Retinal pigment epithelial cell (primary cell): ENCODE results near the gene PSME3IP1.

ENCODE experiments used
- DNase-seq: peaks from one replicate; pipeline ENCODE4 v3.0.0-alpha.2; 2010; ENCODE audit warnings: low read depth
- H3K4me3 ChIP-seq: 2 replicates; pipeline ENCODE4 v1.5.1; 2011; ENCODE audit warnings: mild to moderate bottlenecking, low read length, control low read depth, moderate library complexity
- TF ChIP-seq, protein P1 (sequence below): conservative IDR thresholded peaks from 2 replicates; pipeline ENCODE4 v1.5.1; 2011; ENCODE audit warnings: low read depth, low read length, control low read depth, inconsistent platforms

PSME3IP1 gene

DNA sequence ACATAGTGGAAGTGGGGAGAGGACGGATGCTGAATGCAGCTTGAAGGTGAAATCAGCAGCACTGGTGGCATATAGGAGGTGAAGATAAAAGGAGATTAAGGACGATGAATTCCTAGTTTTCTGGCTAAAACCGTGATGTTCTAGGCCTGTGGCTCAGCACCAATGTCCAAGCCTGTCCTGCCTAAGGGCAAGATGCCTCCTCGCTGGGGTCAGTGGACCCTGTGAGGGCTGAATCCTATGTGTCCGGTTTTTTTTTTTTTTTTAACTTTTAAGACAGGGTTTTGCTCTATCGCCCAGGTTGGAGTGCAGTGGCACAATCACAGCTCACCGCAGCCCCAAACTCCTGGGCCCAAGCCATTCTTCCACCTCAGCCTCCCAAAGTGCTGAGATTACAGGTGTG, 80.7 kb downstream of the PSME3IP1 start:
- DNase-seq, result no peak
- H3K4me3 ChIP-seq, result no peak overlapping the region
- TF ChIP-seq, protein P1, sequence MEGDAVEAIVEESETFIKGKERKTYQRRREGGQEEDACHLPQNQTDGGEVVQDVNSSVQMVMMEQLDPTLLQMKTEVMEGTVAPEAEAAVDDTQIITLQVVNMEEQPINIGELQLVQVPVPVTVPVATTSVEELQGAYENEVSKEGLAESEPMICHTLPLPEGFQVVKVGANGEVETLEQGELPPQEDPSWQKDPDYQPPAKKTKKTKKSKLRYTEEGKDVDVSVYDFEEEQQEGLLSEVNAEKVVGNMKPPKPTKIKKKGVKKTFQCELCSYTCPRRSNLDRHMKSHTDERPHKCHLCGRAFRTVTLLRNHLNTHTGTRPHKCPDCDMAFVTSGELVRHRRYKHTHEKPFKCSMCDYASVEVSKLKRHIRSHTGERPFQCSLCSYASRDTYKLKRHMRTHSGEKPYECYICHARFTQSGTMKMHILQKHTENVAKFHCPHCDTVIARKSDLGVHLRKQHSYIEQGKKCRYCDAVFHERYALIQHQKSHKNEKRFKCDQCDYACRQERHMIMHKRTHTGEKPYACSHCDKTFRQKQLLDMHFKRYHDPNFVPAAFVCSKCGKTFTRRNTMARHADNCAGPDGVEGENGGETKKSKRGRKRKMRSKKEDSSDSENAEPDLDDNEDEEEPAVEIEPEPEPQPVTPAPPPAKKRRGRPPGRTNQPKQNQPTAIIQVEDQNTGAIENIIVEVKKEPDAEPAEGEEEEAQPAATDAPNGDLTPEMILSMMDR, result no peak

DNA sequence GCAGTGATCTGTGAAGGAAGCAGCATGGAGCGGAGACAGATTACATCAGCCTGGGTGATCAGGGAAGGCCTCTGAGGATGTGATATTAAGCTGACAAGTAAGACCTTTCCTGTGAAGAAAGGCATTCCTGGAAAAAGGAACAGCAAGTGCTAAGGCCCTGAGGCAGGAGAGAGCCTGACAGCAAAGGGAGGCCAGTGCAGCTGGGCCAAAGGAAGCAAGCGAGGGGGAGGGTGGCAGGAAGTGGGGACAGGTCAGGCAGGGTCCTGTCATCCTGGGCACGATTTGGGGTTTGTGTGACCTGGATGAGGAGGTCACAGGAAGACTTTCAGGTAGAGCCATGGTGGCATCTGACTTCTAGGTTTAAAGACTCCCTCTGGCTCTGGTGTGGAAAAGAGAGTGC, 81.1 kb downstream of the PSME3IP1 start:
- no peak overlapping the region for H3K4me3 ChIP-seq
- TF ChIP-seq, protein P1, result no peak

DNA sequence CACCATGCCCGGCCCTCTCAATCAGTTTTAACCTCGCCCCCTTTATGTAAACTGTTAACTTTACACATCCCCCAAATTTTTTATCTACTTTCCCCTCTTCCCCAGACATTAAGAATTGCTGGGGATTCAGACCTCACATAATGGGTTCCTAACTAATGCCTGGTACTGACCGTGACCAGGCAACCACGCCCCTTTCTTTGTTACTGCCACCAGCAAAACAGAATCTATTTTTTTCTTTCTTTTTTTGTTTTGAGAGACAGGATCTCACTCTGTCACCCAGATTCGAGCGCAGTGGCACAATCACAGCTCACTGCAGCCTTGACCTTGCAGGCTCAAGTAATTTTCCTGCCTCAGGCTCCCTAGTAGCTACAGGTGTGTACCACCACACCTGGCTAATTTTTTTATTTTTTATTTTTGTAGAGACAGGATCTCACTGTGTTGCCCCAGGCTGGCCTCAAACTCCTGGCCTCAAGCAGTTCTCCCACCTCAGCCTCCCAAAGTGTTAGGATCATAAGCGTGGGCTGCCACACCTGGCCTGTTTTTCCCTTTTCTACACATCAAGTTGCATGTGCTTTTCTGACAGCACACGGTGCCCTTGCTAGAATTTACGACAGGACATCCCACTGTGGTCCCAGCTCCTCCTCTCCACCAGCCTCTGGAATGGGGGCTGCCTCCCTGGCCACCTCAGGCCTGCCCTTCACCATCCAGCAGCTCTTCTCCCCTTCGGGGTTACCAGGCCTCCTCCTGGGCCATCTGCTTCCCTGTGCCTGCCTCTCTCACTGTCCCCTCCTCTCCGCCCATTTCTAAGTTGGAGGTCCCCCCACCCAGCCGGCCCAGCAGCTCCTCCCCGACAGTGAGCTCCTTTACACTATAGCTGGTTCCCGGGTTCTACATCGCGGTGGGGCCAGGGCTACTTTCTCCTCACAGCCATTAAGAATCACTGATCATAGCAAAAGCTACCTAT, 82.7 kb downstream of the PSME3IP1 start:
- TF ChIP-seq, protein P1, result no peak
- DNase-seq, result no peak
- H3K4me3 ChIP-seq, result no peak overlapping the region

More for the DNA sequence above, 81.1 kb downstream of the PSME3IP1 start:
- DNase-seq, result no peak
